ENCODE results near the gene OPA3.

The OPA3 gene

DNA sequence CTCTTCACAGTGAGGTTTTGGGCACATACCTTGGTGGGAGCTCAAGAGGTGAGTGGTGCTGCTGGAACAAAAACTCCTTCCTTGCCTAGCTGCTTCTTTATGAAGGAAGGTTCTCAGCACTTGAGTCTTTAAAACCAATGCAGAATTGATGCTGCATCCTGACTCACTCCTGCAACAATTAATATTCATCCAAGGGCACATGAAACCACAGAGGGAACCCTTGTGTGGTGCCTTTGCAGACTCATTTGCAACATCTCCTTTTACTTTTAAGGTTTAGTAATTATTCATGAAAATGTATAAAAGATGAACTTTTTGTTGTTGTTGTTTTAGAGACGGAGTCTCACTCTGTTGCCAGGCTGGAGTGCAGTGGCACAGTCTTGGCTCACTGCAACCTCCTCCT is 30.1 kb downstream of the OPA3 start:
- no peak for DNase-seq (ENCODE audit: low read depth in 1 of 2, low spot score in 1 of 2)
- Histone ChIP-seq H3K27ac (replicated peaks) (no peak overlapping the region), H3K27me3 (ENCODE audit: insufficient read depth, poor library complexity, severe bottlenecking) (no peaks in the 10 kb centered on the region), H3K4me3 (replicated peaks; ENCODE audit: insufficient read depth, low read length) (no peak overlapping the region)
- TF ChIP-seq SPI1 (IDR thresholded peaks at IDR 0.05; ENCODE audit: borderline replicate concordance, low read depth) (no peak), POLR2AphosphoS5 (IDR thresholded peaks at IDR 0.05; ENCODE audit: low read depth) (no peak), GABPA (IDR thresholded peaks at IDR 0.05; ENCODE audit: low read depth) (no peak)
- TF ChIP-seq, protein P1, sequence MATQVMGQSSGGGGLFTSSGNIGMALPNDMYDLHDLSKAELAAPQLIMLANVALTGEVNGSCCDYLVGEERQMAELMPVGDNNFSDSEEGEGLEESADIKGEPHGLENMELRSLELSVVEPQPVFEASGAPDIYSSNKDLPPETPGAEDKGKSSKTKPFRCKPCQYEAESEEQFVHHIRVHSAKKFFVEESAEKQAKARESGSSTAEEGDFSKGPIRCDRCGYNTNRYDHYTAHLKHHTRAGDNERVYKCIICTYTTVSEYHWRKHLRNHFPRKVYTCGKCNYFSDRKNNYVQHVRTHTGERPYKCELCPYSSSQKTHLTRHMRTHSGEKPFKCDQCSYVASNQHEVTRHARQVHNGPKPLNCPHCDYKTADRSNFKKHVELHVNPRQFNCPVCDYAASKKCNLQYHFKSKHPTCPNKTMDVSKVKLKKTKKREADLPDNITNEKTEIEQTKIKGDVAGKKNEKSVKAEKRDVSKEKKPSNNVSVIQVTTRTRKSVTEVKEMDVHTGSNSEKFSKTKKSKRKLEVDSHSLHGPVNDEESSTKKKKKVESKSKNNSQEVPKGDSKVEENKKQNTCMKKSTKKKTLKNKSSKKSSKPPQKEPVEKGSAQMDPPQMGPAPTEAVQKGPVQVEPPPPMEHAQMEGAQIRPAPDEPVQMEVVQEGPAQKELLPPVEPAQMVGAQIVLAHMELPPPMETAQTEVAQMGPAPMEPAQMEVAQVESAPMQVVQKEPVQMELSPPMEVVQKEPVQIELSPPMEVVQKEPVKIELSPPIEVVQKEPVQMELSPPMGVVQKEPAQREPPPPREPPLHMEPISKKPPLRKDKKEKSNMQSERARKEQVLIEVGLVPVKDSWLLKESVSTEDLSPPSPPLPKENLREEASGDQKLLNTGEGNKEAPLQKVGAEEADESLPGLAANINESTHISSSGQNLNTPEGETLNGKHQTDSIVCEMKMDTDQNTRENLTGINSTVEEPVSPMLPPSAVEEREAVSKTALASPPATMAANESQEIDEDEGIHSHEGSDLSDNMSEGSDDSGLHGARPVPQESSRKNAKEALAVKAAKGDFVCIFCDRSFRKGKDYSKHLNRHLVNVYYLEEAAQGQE (IDR thresholded peaks at IDR 0.05; ENCODE audit: insufficient replicate concordance, low read depth): no peak
- TF ChIP-seq, protein P2, sequence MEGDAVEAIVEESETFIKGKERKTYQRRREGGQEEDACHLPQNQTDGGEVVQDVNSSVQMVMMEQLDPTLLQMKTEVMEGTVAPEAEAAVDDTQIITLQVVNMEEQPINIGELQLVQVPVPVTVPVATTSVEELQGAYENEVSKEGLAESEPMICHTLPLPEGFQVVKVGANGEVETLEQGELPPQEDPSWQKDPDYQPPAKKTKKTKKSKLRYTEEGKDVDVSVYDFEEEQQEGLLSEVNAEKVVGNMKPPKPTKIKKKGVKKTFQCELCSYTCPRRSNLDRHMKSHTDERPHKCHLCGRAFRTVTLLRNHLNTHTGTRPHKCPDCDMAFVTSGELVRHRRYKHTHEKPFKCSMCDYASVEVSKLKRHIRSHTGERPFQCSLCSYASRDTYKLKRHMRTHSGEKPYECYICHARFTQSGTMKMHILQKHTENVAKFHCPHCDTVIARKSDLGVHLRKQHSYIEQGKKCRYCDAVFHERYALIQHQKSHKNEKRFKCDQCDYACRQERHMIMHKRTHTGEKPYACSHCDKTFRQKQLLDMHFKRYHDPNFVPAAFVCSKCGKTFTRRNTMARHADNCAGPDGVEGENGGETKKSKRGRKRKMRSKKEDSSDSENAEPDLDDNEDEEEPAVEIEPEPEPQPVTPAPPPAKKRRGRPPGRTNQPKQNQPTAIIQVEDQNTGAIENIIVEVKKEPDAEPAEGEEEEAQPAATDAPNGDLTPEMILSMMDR (IDR thresholded peaks at IDR 0.05; ENCODE audit: insufficient read depth, low read length): no peak

DNA sequence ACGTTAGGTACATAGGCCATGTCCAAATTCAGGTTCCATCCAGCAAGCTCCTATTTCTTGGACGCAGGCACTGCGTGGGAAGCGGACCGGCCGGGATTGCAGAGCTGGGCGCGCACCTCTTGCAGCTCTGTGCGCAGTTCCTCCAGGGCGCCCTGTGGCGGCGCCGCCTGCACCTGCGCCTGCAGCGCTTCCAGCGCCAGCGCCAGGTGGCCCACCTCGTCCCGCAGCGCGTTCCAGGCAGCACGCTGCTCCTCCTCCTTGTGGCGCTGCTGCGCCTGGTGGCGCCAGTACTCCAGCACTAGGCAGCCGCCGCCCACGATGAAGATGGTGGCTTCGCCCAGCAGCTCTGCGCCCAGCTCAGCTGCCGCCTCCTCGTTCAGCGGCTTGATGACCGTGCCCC is 31.1 kb downstream of the OPA3 start:
- no peak overlapping the region for H3K27ac ChIP-seq (replicated peaks)
- TF ChIP-seq GABPA (IDR thresholded peaks at IDR 0.05; ENCODE audit: low read depth) (no peak), SPI1 (IDR thresholded peaks at IDR 0.05; ENCODE audit: borderline replicate concordance, low read depth) (no peak), POLR2AphosphoS5 (IDR thresholded peaks at IDR 0.05; ENCODE audit: low read depth) (no peak)
- TF ChIP-seq, protein P1 (IDR thresholded peaks at IDR 0.05; ENCODE audit: insufficient replicate concordance, low read depth): no peak
- TF ChIP-seq, protein P2 (IDR thresholded peaks at IDR 0.05; ENCODE audit: insufficient read depth, low read length): no peak
- H3K27me3 ChIP-seq (ENCODE audit: insufficient read depth, poor library complexity, severe bottlenecking): no peaks in the 10 kb centered on the region
- H3K4me3 ChIP-seq (replicated peaks; ENCODE audit: insufficient read depth, low read length): no peak overlapping the region
- no peak for DNase-seq (ENCODE audit: low read depth in 1 of 2, low spot score in 1 of 2)

GRCh38 chr19:45547965-45548609 is 36.5 kb downstream of the OPA3 start:
- DNase-seq (ENCODE audit: low read depth in 1 of 2, low spot score in 1 of 2): no peak

More at GRCh38 chr19:45547965-45548609, 36.5 kb downstream of the OPA3 start:
- Histone ChIP-seq H3K27me3 (ENCODE audit: insufficient read depth, poor library complexity, severe bottlenecking) (no peaks in the 10 kb centered on the region), H3K27ac (replicated peaks) (no peak overlapping the region), H3K4me3 (replicated peaks; ENCODE audit: insufficient read depth, low read length) (no peak overlapping the region)
- TF ChIP-seq, protein P2 (IDR thresholded peaks at IDR 0.05; ENCODE audit: insufficient read depth, low read length): no peak
- TF ChIP-seq POLR2AphosphoS5 (IDR thresholded peaks at IDR 0.05; ENCODE audit: low read depth) (no peak), GABPA (IDR thresholded peaks at IDR 0.05; ENCODE audit: low read depth) (no peak), SPI1 (IDR thresholded peaks at IDR 0.05; ENCODE audit: borderline replicate concordance, low read depth) (no peak)
- TF ChIP-seq, protein P1 (IDR thresholded peaks at IDR 0.05; ENCODE audit: insufficient replicate concordance, low read depth): no peak

Measured in HL-60 (cell line).